Endodermal cell (in vitro differentiated cells): Measurements from ENCODE around the gene ARHGAP25. TPM values are rescaled to one million over a fixed set of nuclear protein-coding genes. Genes with fewer than 3 reads are reported as not detected.

ENCODE experiments used
- DNase-seq: peaks from one replicate; pipeline ENCODE4 v3.0.0-alpha.2; 2017
- H3K27ac ChIP-seq: 2 replicates; pipeline ENCODE4 v1.5.1; 2013; ENCODE audit warnings: mild to moderate bottlenecking, low read depth, low read length, moderate library complexity
- H3K27me3 ChIP-seq: 2 replicates; pipeline ENCODE4 v1.6.1; 2013; ENCODE audit warnings: mild to moderate bottlenecking, low read length, moderate library complexity; ENCODE audit not compliant: insufficient read depth, control insufficient read depth, poor library complexity, severe bottlenecking
- H3K36me3 ChIP-seq: 2 replicates; pipeline ENCODE4 v1.7.0; 2013; ENCODE audit warnings: mild to moderate bottlenecking, low read length, moderate library complexity; ENCODE audit not compliant: control insufficient read depth, insufficient read depth
- H3K4me1 ChIP-seq: one replicate; pipeline ENCODE4 v1.7.0; 2013; ENCODE audit warnings: low read length; ENCODE audit not compliant: control insufficient read depth, insufficient read depth
- H3K4me3 ChIP-seq: 2 replicates; pipeline ENCODE4 v1.5.1; 2013; ENCODE audit warnings: mild to moderate bottlenecking, low read length, moderate library complexity
- H3K9ac ChIP-seq: 2 replicates; pipeline ENCODE4 v1.6.1; 2013; ENCODE audit warnings: mild to moderate bottlenecking, low read length, moderate library complexity; ENCODE audit not compliant: poor library complexity, severe bottlenecking; ENCODE audit errors: extremely low read depth
- H3K9me3 ChIP-seq: 2 replicates; pipeline ENCODE4 v1.6.1; 2013; ENCODE audit warnings: mild to moderate bottlenecking, low read length, moderate library complexity; ENCODE audit not compliant: control insufficient read depth
- H3K27ac Mint-ChIP-seq: 2 replicates; pipeline ENCODE4 v1.8.0; 2020; ENCODE audit warnings: mixed read lengths
- H3K27me3 Mint-ChIP-seq: 2 replicates; pipeline ENCODE4 v1.8.0; 2021; ENCODE audit warnings: mild to moderate bottlenecking, mixed read lengths; ENCODE audit not compliant: insufficient read depth
- H3K36me3 Mint-ChIP-seq: 2 replicates; pipeline ENCODE4 v1.8.0; 2020; ENCODE audit warnings: low read depth, mixed read lengths
- H3K4me1 Mint-ChIP-seq: 2 replicates; pipeline ENCODE4 v1.8.0; 2020; ENCODE audit warnings: mixed read lengths
- H3K4me3 Mint-ChIP-seq: 2 replicates; pipeline ENCODE4 v1.8.0; 2020; ENCODE audit warnings: mild to moderate bottlenecking, moderate library complexity, mixed read lengths
- H3K9me3 Mint-ChIP-seq: 2 replicates; pipeline ENCODE4 v1.8.0; 2020; ENCODE audit warnings: mild to moderate bottlenecking, mixed read lengths
- CTCF ChIP-seq: fragments of 200-600 bp; sonication (generic); conservative IDR thresholded peaks from 2 replicates; pipeline ENCODE4 v1.5.0; 2021; ENCODE audit warnings: antibody characterized with exemption, mild to moderate bottlenecking
- WGBS, 2 experiments: methylation state at CpG; one replicate each; pipeline versions ENCODE4 v1.1.5 to v1.1.7; 2013; ENCODE audit warnings: missing lambda C conversion rate in 2 of 2, mixed read lengths in 1 of 2; ENCODE audit not compliant: insufficient coverage in 1 of 2, insufficient read length in 1 of 2; 5-methylcytosine and 5-hydroxymethylcytosine counted together
- total RNA-seq, 2 donors: library from RNA; stranded (reverse); fragmentation: NEBNext Ultra II Directional in 1 of 2; extraction: Animal tissue kit (Norgen Biotek cat#: 25700) in 1 of 2; gene quantifications; 2 replicates in 1 of 2; 3 replicates in 1 of 2; pipeline ENCODE4 v1.2.1, GENCODE V29; 2021

Gene ARHGAP25
- total RNA-seq, 2 donors from 2014 or later: 0.82 to 2.6 TPM

- no peaks in the 10 kb centered on the region for H3K4me1 ChIP-seq
- no peak overlapping the region for H3K27ac Mint-ChIP-seq
- H3K36me3 ChIP-seq: no peaks in the 10 kb centered on the region
- H3K9ac ChIP-seq: no peak overlapping the region
- no peak for DNase-seq
- no peak overlapping the region for H3K4me3 Mint-ChIP-seq
- TF ChIP-seq CTCF: no peak
- H3K9me3 ChIP-seq: no peaks in the 10 kb centered on the region
- H3K4me1 Mint-ChIP-seq: peaks cover 7% of the 10 kb centered on the region
- H3K27ac ChIP-seq: no peak overlapping the region
- H3K4me3 ChIP-seq: no peak overlapping the region
- no peaks in the 10 kb centered on the region for H3K27me3 Mint-ChIP-seq
- no peaks in the 10 kb centered on the region for H3K36me3 Mint-ChIP-seq
- 90% methylated on average over 1 of the region's 1 CpG; no CpG with 5 or more reads in 1 of the 2 experiments for WGBS, 2 experiments
- H3K9me3 Mint-ChIP-seq: no peaks in the 10 kb centered on the region
- no peaks in the 10 kb centered on the region for H3K27me3 ChIP-seq
Observed at GRCh38 chr2:68737711-68738110, 3.1 kb downstream of the ARHGAP25 start.

GRCh38 chr2:68738906-68739594 is 4.4 kb downstream of the ARHGAP25 start:
- peaks cover 7% of the 10 kb centered on the region for H3K4me1 Mint-ChIP-seq
- no peak overlapping the region for H3K4me3 ChIP-seq
- no peaks in the 10 kb centered on the region for H3K36me3 ChIP-seq
- no peaks in the 10 kb centered on the region for H3K9me3 ChIP-seq
- no peak overlapping the region for H3K9ac ChIP-seq
- H3K9me3 Mint-ChIP-seq: no peaks in the 10 kb centered on the region
- H3K27ac ChIP-seq: no peak overlapping the region
- H3K36me3 Mint-ChIP-seq: no peaks in the 10 kb centered on the region
- no peaks in the 10 kb centered on the region for H3K27me3 ChIP-seq
- no peak for DNase-seq
- H3K4me3 Mint-ChIP-seq: no peak overlapping the region
- 74 to 91% methylated on average over 3 of the region's 3 CpGs for WGBS, 2 experiments
- no peaks in the 10 kb centered on the region for H3K27me3 Mint-ChIP-seq
- no peak overlapping the region for H3K27ac Mint-ChIP-seq
- TF ChIP-seq CTCF: no peak
- H3K4me1 ChIP-seq: no peaks in the 10 kb centered on the region

GRCh38 chr2:68739595-68740399 is 5.2 kb downstream of the ARHGAP25 start:
- Mint-ChIP-seq H3K36me3 (no peaks in the 10 kb centered on the region), H3K4me3 (no peak overlapping the region), H3K4me1 (peaks cover 7% of the 10 kb centered on the region), H3K27ac (no peak overlapping the region), H3K27me3 (no peaks in the 10 kb centered on the region), H3K9me3 (no peaks in the 10 kb centered on the region)
- TF ChIP-seq CTCF: no peak
- H3K9me3 ChIP-seq: no peaks in the 10 kb centered on the region
- H3K36me3 ChIP-seq: no peaks in the 10 kb centered on the region
- DNase-seq: no peak
- H3K4me3 ChIP-seq: no peak overlapping the region
- no peaks in the 10 kb centered on the region for H3K4me1 ChIP-seq
- no peaks in the 10 kb centered on the region for H3K27me3 ChIP-seq
- no peak overlapping the region for H3K27ac ChIP-seq
- 92 to 95% methylated on average over 6 of the region's 6 CpGs for WGBS, 2 experiments
- no peak overlapping the region for H3K9ac ChIP-seq
